Measurements from ENCODE around the gene GLE1. TPM values are rescaled to one million over a fixed set of nuclear protein-coding genes. Genes with fewer than 3 reads are reported as not detected.

GLE1 gene
- total and polyA plus RNA-seq, 2 donors (not counting 3 experiments of a cell fraction or from before 2014, with no cell fraction given), result 13.0 to 22.6 TPM

DNA sequence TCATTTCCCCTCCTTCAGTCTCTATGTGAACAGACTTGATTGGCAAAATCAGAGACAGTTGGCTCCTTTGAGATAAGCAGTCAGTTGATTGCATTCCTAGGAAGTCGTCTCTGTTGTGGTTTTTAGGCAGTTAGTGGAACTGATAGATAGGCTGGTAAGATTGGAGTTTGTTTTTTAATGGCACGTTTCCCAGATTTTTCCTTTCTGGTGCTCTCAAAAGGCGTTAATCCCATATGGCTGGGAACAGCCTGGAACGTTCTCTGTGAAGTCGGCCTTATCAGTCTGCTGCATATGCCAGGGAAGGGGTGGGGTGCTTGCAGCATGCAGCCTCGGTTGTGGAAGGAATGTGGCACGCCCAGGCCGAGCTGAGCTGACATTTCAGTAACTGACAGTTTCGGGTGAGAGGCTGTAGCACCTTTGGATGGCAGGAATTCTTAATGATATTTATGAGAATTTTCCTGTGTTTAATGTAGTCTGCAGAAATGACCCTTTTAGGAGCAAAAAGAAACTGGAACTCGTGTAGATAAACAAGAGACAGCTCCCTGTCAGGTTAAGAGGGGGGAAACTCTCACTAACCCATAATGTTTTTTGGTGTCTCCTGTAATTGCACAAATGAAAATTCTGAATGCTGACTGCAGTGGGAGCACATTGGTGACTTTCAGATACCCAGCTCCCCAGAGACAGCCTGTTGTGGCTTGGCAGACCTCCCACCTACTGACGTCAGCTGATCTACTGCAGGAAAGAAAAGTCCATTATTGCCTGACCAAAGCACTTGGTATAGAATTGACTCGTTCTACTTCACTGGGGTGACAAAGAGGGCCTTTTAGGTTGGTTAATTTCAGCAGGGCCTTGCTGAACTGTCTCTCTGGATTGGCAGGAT lies 54.2 kb downstream of the GLE1 start:
- CTCF ChIA-PET, result interaction anchor here (1.4 to 2.1 kb wide), 3 partner anchors 64 to 139 kb away, joined by 3 to 6 read pairs (median 6); no protein-coding TSS in a partner anchor
- peaks cover 81% of the 10 kb centered on the region for H3K79me2 ChIP-seq (ENCODE audit: control insufficient read depth, insufficient read depth, low read length)
- H3K27me3 ChIP-seq (ENCODE audit: control insufficient read depth in 2 of 2, insufficient read depth in 2 of 2, low read length in 2 of 2), result no peaks in the 10 kb centered on the region
- BruUV-seq (replicated peaks), result no TSS peak
- FAIRE-seq (peak; percentile 83), DNase-seq (ENCODE audit: low read depth, low spot score) (peak; percentile 97)
- no peaks in the 10 kb centered on the region for H3K9me3 ChIP-seq (replicated peaks; ENCODE audit: control insufficient read depth, insufficient read depth, low read length)
- peaks cover 4 to 5% of the 10 kb centered on the region in 2 experiments for H3K36me3 ChIP-seq (ENCODE audit: control insufficient read depth in 2 of 2, extremely low read depth in 1 of 2, insufficient read depth in 2 of 2, low read length in 2 of 2)
- no peak overlapping the region for H2AFZ ChIP-seq (ENCODE audit: low read depth, low read length)
- intact Hi-C loops (cut with micrococcal nuclease), result loop anchor here (2.0 to 10.0 kb wide), 2 partner anchors 64 to 264 kb away; no protein-coding TSS in a partner anchor
- peak overlapping the region; percentile 55 for H3K4me2 ChIP-seq (ENCODE audit: insufficient read depth, low read length)
- peak overlapping the region; percentile 67 for H3K9ac ChIP-seq (replicated peaks; ENCODE audit: extremely low read depth, insufficient read depth, low read length)
- TF ChIP-seq FOS (IDR thresholded peaks at IDR 0.05; ENCODE audit: borderline replicate concordance, insufficient read depth, low read length) (no peak), MYC (IDR thresholded peaks at IDR 0.05; ENCODE audit: low read depth, low read length) (no peak), POLR2A (IDR thresholded peaks at IDR 0.05; ENCODE audit: low read depth, low read length) (no peak), CTCF (IDR thresholded peaks at IDR 0.05; ENCODE audit: extremely low read depth in 1 of 2, insufficient read depth in 1 of 2, low read depth in 1 of 2, low read length in 2 of 2) (no peak), GATA2 (IDR thresholded peaks at IDR 0.05; ENCODE audit: insufficient read depth, insufficient read length, low read depth, low read length) (peak; percentile 88), POLR2AphosphoS5 (IDR thresholded peaks at IDR 0.05; ENCODE audit: insufficient read depth, low read depth, low read length) (peak; percentile 56), MAX (IDR thresholded peaks at IDR 0.05; ENCODE audit: insufficient read depth, insufficient read length) (peak; percentile 64), JUN (IDR thresholded peaks at IDR 0.05; ENCODE audit: borderline replicate concordance, insufficient read depth, insufficient read length, low read depth) (peak; percentile 28), EZH2 (IDR thresholded peaks at IDR 0.05; ENCODE audit: borderline replicate concordance, low read depth, low read length, severe bottlenecking) (no peak)
- H3K4me1 ChIP-seq (ENCODE audit: control insufficient read depth, extremely low read depth, insufficient read depth, low read length), result peaks cover 57% of the 10 kb centered on the region
- H3K4me3 ChIP-seq (replicated peaks in 1 of 3; ENCODE audit: insufficient read depth in 1 of 3, low read depth in 1 of 3, low read length in 3 of 3), result peak overlapping the region in 1 of 3 experiments; percentile 24
- H3K27ac ChIP-seq (ENCODE audit: insufficient read depth, low read depth, low read length), result peak overlapping the region; percentile 81
- H3K9me1 ChIP-seq (replicated peaks; ENCODE audit: control insufficient read depth, extremely low read depth, insufficient read depth, low read length), result no peaks in the 10 kb centered on the region
- POLR2A ChIA-PET, result interaction anchor here (0.5 to 0.7 kb wide), 2 partner anchors 25 to 90 kb away, joined by 3 to 4 read pairs; no protein-coding TSS in a partner anchor
- H4K20me1 ChIP-seq (replicated peaks; ENCODE audit: control insufficient read depth, extremely low read depth, insufficient read depth, low read length), result no peaks in the 10 kb centered on the region
- dilution Hi-C loops (cut with MboI; ENCODE audit: extremely low pct_ligation_motif_present, low sequenced_read_pairs), result no loop called here

Measured in endothelial cell of umbilical vein (primary cell).